OCI-LY3 (cell line): ENCODE results near the gene FAM234A.

Experiments
- CTCF ChIP-seq: fragments of 200-600, 300-600 bp; sonication (generic); IDR thresholded peaks from 2 replicates; pipeline ENCODE4 v1.5.1; 2014; ENCODE audit warnings: antibody characterized with exemption, low read length, low read depth
- EZH2phosphoT487 ChIP-seq: fragments of 200-600 bp; shearing (Covaris generic); IDR thresholded peaks from 2 replicates; pipeline ENCODE4 v1.6.1; 2018; ENCODE audit warnings: antibody characterized with exemption, mixed run types, low read depth

- TF ChIP-seq CTCF (no peak; the same call in 1 of the 2 replicates), EZH2phosphoT487 (no peak)
Measured at GRCh38 chr16:309476-309875, 74.9 kb downstream of the FAM234A start.
